Measurements from ENCODE around the gene MAGEA1.

GRCh38 chrX:153164733-153165132, 14.4 kb upstream of the MAGEA1 start:
- TF ChIP-seq ZBTB44 (tag by site-specific recombination; IDR thresholded peaks at IDR 0.05): no peak
- TF ChIP-seq PBX3 (CRISPR knock-in tag; IDR thresholded peaks at IDR 0.05): no peak
- no peak for TF ChIP-seq REPIN1 (tag by site-specific recombination; IDR thresholded peaks at IDR 0.05; ENCODE audit: low read depth)
- no peak for TF ChIP-seq PRDM4 (tag by site-specific recombination; IDR thresholded peaks at IDR 0.05)
- no peak for TF ChIP-seq SALL2 (tag by site-specific recombination; IDR thresholded peaks at IDR 0.05; ENCODE audit: borderline replicate concordance)
- TF ChIP-seq ZBTB10 (tag by site-specific recombination; IDR thresholded peaks at IDR 0.05): no peak
- TF ChIP-seq CTCF (tag by site-specific recombination; IDR thresholded peaks at IDR 0.05): no peak
- TF ChIP-seq ZNF624 (tag by site-specific recombination; IDR thresholded peaks at IDR 0.05): no peak

Data from HEK293 (cell line).